ENCODE data around the gene ZNF462.

ZNF462 gene

GRCh38 chr9:106880081-106880480, 17.1 kb downstream of the ZNF462 start:
- no peaks in the 10 kb centered on the region for H4K20me1 ChIP-seq (ENCODE audit: insufficient read depth, low read length)
- H3K27ac ChIP-seq (ENCODE audit: low read length): no peak overlapping the region
- H3K4me1 ChIP-seq (ENCODE audit: low read length): no peaks in the 10 kb centered on the region

GRCh38 chr9:106880863-106881262, 17.9 kb downstream of the ZNF462 start:
- no peak overlapping the region for H2AFZ ChIP-seq (ENCODE audit: low read depth, low read length)
- TF ChIP-seq CTCF (IDR thresholded peaks at IDR 0.05; ENCODE audit: low read depth, low read length): no peak
- no peak for TF ChIP-seq EZH2phosphoT487 (IDR thresholded peaks at IDR 0.05; ENCODE audit: low read depth)
- no peaks in the 10 kb centered on the region for H3K27me3 ChIP-seq (ENCODE audit: low read depth, low read length)
- no peaks in the 10 kb centered on the region for H3K79me2 ChIP-seq (ENCODE audit: low read length)
- H3K4me1 ChIP-seq (ENCODE audit: low read length): no peaks in the 10 kb centered on the region
- H3K4me2 ChIP-seq (ENCODE audit: low read length): no peak overlapping the region
- no peaks in the 10 kb centered on the region for H3K9me3 ChIP-seq (ENCODE audit: insufficient read depth, low read length)
- H3K4me3 ChIP-seq (ENCODE audit: low read length): no peak overlapping the region
- no peaks in the 10 kb centered on the region for H4K20me1 ChIP-seq (ENCODE audit: insufficient read depth, low read length)
- H3K36me3 ChIP-seq (replicated peaks; ENCODE audit: low read depth, low read length): no peaks in the 10 kb centered on the region
- no peak overlapping the region for H3K27ac ChIP-seq (ENCODE audit: low read length)
- no peak overlapping the region for H3K9ac ChIP-seq (ENCODE audit: low read length)

More at GRCh38 chr9:106880081-106880480, 17.1 kb downstream of the ZNF462 start:
- Histone ChIP-seq H3K9me3 (ENCODE audit: insufficient read depth, low read length) (no peaks in the 10 kb centered on the region), H2AFZ (ENCODE audit: low read depth, low read length) (no peak overlapping the region), H3K4me3 (ENCODE audit: low read length) (no peak overlapping the region), H3K9ac (ENCODE audit: low read length) (no peak overlapping the region), H3K4me2 (ENCODE audit: low read length) (no peak overlapping the region), H3K79me2 (ENCODE audit: low read length) (no peaks in the 10 kb centered on the region), H3K27me3 (ENCODE audit: low read depth, low read length) (no peaks in the 10 kb centered on the region), H3K36me3 (replicated peaks; ENCODE audit: low read depth, low read length) (no peaks in the 10 kb centered on the region)
- TF ChIP-seq CTCF (IDR thresholded peaks at IDR 0.05; ENCODE audit: low read depth, low read length): no peak
- no peak for TF ChIP-seq EZH2phosphoT487 (IDR thresholded peaks at IDR 0.05; ENCODE audit: low read depth)

GRCh38 chr9:106883030-106883429, 20.1 kb downstream of the ZNF462 start:
- no peaks in the 10 kb centered on the region for H3K79me2 ChIP-seq (ENCODE audit: low read length)

GRCh38 chr9:106883626-106884190, 20.7 kb downstream of the ZNF462 start:
- Histone ChIP-seq H3K4me2 (ENCODE audit: low read length) (no peak overlapping the region), H3K79me2 (ENCODE audit: low read length) (no peaks in the 10 kb centered on the region), H3K27me3 (ENCODE audit: low read depth, low read length) (peaks cover 13% of the 10 kb centered on the region; the same call in 1 of the 2 replicates), H3K4me3 (ENCODE audit: low read length) (no peak overlapping the region), H4K20me1 (ENCODE audit: insufficient read depth, low read length) (no peaks in the 10 kb centered on the region), H2AFZ (ENCODE audit: low read depth, low read length) (no peak overlapping the region), H3K9ac (ENCODE audit: low read length) (no peak overlapping the region), H3K4me1 (ENCODE audit: low read length) (no peaks in the 10 kb centered on the region), H3K36me3 (replicated peaks; ENCODE audit: low read depth, low read length) (no peaks in the 10 kb centered on the region), H3K9me3 (ENCODE audit: insufficient read depth, low read length) (no peaks in the 10 kb centered on the region), H3K27ac (ENCODE audit: low read length) (no peak overlapping the region)
- no peak for TF ChIP-seq CTCF (IDR thresholded peaks at IDR 0.05; ENCODE audit: low read depth, low read length)
- no peak for TF ChIP-seq EZH2phosphoT487 (IDR thresholded peaks at IDR 0.05; ENCODE audit: low read depth)

More at GRCh38 chr9:106883030-106883429, 20.1 kb downstream of the ZNF462 start:
- Histone ChIP-seq H3K9ac (ENCODE audit: low read length) (no peak overlapping the region), H3K9me3 (ENCODE audit: insufficient read depth, low read length) (no peaks in the 10 kb centered on the region), H3K4me1 (ENCODE audit: low read length) (no peaks in the 10 kb centered on the region), H3K4me2 (ENCODE audit: low read length) (no peak overlapping the region), H3K27ac (ENCODE audit: low read length) (no peak overlapping the region), H4K20me1 (ENCODE audit: insufficient read depth, low read length) (no peaks in the 10 kb centered on the region), H3K4me3 (ENCODE audit: low read length) (no peak overlapping the region), H3K27me3 (ENCODE audit: low read depth, low read length) (peaks cover 13% of the 10 kb centered on the region; the same call in 1 of the 2 replicates), H2AFZ (ENCODE audit: low read depth, low read length) (no peak overlapping the region), H3K36me3 (replicated peaks; ENCODE audit: low read depth, low read length) (no peaks in the 10 kb centered on the region)
- TF ChIP-seq CTCF (IDR thresholded peaks at IDR 0.05; ENCODE audit: low read depth, low read length) (no peak), EZH2phosphoT487 (IDR thresholded peaks at IDR 0.05; ENCODE audit: low read depth) (no peak)
